ENCODE measurements around the gene PLEKHJ1. TPM values are rescaled to one million over a fixed set of nuclear protein-coding genes. Genes with fewer than 3 reads are reported as not detected.

The PLEKHJ1 gene
- total and polyA plus RNA-seq, 2 of the 8 experiments (the other 6 are each of a cell fraction or from before 2014, with no cell fraction given), result 135 to 187 TPM

DNA sequence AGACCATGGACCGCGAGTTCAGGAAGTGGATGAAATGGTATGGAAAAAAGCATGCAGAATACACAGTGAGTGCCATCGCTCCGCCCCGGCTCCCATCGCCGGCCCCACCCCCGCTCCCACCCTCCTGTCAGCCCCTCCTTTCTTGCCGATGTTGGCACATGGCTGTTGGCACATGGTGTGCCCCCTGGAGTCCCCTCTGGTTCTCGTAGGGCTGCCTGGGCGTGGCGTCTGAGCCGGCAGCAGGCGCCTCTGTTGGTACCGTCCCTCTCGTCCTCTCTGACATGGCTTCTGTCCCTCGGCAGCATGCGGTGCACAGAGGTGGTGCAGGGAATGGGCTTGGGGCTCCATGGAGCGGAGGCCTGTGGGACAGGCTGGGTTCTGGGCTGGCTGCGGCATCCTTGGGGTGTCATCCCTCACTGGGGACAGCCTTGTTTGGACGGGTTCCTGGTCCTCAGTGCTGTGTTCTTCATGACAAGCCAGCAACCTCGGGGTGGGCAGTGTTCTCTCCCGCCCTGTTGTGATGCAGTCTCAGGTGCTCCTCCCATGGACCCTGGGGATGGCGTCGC is 41.5 kb downstream of the PLEKHJ1 start (continued):
- TF ChIP-seq YY1 (IDR thresholded peaks at IDR 0.05; ENCODE audit: low read depth, low read length), result no peak
- no peak for TF ChIP-seq TBP (IDR thresholded peaks at IDR 0.05; ENCODE audit: low read depth, low read length)
- no peak for TF ChIP-seq RAD21 (IDR thresholded peaks at IDR 0.05 in 1 of 2, conservative IDR thresholded peaks at IDR 0.05 in 1 of 2; ENCODE audit: low read depth in 2 of 2, low read length in 2 of 2)
- no peak for TF ChIP-seq CEBPB (IDR thresholded peaks at IDR 0.05; ENCODE audit: low read depth, low read length)
- no peak for TF ChIP-seq SP1 (IDR thresholded peaks at IDR 0.05; ENCODE audit: low read depth, low read length)
